ENCODE results near the gene MIER3. TPM values are rescaled to one million over a fixed set of nuclear protein-coding genes. Genes with fewer than 3 reads are reported as not detected.

The MIER3 gene
- total RNA-seq, 1 experiment from 2014 or later: 44.8 TPM

DNA sequence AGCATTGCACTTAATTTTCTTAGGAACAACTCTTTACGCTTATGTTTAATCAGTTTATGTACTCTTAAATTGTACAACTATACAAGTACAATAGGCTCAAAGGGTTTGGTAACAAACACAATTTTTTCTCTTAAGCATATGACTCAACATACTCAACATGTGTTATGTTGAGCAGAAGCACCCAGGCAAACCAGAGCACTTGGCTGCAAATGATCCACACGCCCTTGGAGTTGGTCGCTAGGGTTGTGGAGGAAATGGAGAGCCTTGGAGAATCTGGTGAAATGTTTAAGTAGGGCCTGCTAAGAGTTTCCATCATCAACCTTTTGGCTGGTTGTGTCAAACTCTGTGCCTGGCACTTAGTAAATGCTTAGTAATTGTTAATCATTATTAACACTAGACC lies 25.1 kb upstream of the MIER3 start:
- no CpG with 5 or more reads among the region's 3 CpGs for WGBS (ENCODE audit: extremely low coverage, insufficient read length, low lambda C conversion rate)
- no peaks in the 10 kb centered on the region for H3K23me2 ChIP-seq (ENCODE audit: insufficient read length, low read depth, low read length, poor library complexity, severe bottlenecking)
- H3T11ph ChIP-seq (ENCODE audit: low read length): no peak overlapping the region
- no peak for DNase-seq
- no peak overlapping the region for H4K8ac ChIP-seq (replicated peaks; ENCODE audit: insufficient read length, low read depth, low read length)
- no peak overlapping the region for H3K14ac ChIP-seq (ENCODE audit: insufficient read depth, low read length)
- H3K27me3 ChIP-seq (ENCODE audit: insufficient read depth, low read length): no peaks in the 10 kb centered on the region
- H3K9ac ChIP-seq (ENCODE audit: extremely low read depth, insufficient read length, low read length): no peak overlapping the region
- no peak overlapping the region for H2BK5ac ChIP-seq (ENCODE audit: insufficient read length, low read length)
- TF ChIP-seq, protein P1, sequence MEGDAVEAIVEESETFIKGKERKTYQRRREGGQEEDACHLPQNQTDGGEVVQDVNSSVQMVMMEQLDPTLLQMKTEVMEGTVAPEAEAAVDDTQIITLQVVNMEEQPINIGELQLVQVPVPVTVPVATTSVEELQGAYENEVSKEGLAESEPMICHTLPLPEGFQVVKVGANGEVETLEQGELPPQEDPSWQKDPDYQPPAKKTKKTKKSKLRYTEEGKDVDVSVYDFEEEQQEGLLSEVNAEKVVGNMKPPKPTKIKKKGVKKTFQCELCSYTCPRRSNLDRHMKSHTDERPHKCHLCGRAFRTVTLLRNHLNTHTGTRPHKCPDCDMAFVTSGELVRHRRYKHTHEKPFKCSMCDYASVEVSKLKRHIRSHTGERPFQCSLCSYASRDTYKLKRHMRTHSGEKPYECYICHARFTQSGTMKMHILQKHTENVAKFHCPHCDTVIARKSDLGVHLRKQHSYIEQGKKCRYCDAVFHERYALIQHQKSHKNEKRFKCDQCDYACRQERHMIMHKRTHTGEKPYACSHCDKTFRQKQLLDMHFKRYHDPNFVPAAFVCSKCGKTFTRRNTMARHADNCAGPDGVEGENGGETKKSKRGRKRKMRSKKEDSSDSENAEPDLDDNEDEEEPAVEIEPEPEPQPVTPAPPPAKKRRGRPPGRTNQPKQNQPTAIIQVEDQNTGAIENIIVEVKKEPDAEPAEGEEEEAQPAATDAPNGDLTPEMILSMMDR (conservative IDR thresholded peaks at IDR 0.05): no peak
- Mint-ChIP-seq H3K27me3 (ENCODE audit: low read depth) (no peaks in the 10 kb centered on the region; the same call in 1 of the 2 replicates), H3K4me1 (peaks cover 0 to 12% of the 10 kb centered on the region in 2 experiments; a peak in 2 of 4 replicates), H3K4me3 (no peak overlapping the region), H3K9me3 (no peaks in the 10 kb centered on the region), H3K36me3 (ENCODE audit: insufficient read depth in 1 of 3, low read depth in 3 of 3) (no peaks in the 10 kb centered on the region), H3K27ac (no peak overlapping the region)
- H2BK120ac ChIP-seq (ENCODE audit: low read depth, low read length, poor library complexity, severe bottlenecking): no peak overlapping the region
- no peak overlapping the region for H2BK12ac ChIP-seq (ENCODE audit: insufficient read length, low read depth, low read length)
- no peaks in the 10 kb centered on the region for H3K4me1 ChIP-seq (ENCODE audit: insufficient read depth, low read length)
- no peak overlapping the region for H3K27ac ChIP-seq (ENCODE audit: insufficient read length, low read depth, low read length)
- H4K20me1 ChIP-seq (ENCODE audit: control insufficient read depth, insufficient read depth, insufficient read length): no peaks in the 10 kb centered on the region
- no peaks in the 10 kb centered on the region for H3K79me2 ChIP-seq (ENCODE audit: insufficient read depth, low read length)
- no peaks in the 10 kb centered on the region for H3K79me1 ChIP-seq (ENCODE audit: insufficient read depth, low read depth, low read length, poor library complexity, severe bottlenecking)
- H4K5ac ChIP-seq (ENCODE audit: insufficient read length, low read depth, low read length): no peak overlapping the region
- no peak overlapping the region for H3K4ac ChIP-seq (ENCODE audit: low read depth, low read length)
- H3K23ac ChIP-seq (ENCODE audit: insufficient read length, low read depth, low read length): no peak overlapping the region
- H3K4me2 ChIP-seq (ENCODE audit: insufficient read depth, insufficient read length, low read length): no peak overlapping the region
- no peak overlapping the region for H3K56ac ChIP-seq (ENCODE audit: insufficient read length, low read depth, low read length)
- H2AK5ac ChIP-seq (ENCODE audit: insufficient read length, low read length): no peak overlapping the region
- H2AFZ ChIP-seq (ENCODE audit: low read length): no peak overlapping the region
- no peak overlapping the region for H3K18ac ChIP-seq (ENCODE audit: insufficient read length, low read depth, low read length)
- H3K9me3 ChIP-seq (ENCODE audit: control insufficient read depth, low read depth, low read length): no peaks in the 10 kb centered on the region
- H2BK20ac ChIP-seq (ENCODE audit: low read depth, low read length, poor library complexity, severe bottlenecking): no peak overlapping the region
- H2BK15ac ChIP-seq (ENCODE audit: low read depth, low read length): no peak overlapping the region
- H4K91ac ChIP-seq (ENCODE audit: insufficient read length, low read depth, low read length): no peak overlapping the region

Measured in H9 (cell line).